HG03520 (cell line): ENCODE results near the gene EXOSC3.

Experiments used
- ATAC-seq: cut with Tn5 transposase; IDR thresholded peaks from one replicate; pipeline ENCODE4 v1.9.1; 2021; ENCODE audit warnings: mild to moderate bottlenecking, moderate library complexity; ENCODE audit not compliant: unreplicated experiment

The EXOSC3 gene

GRCh38 chr9:37739222-37739621, 45.6 kb downstream of the EXOSC3 start:
- no peak for ATAC-seq

- no peak for ATAC-seq
These were observed 51.9 kb downstream of the EXOSC3 start for GRCh38 chr9:37732952-37733351.

GRCh38 chr9:37732086-37732741, 52.6 kb downstream of the EXOSC3 start:
- no peak for ATAC-seq

- no peak for ATAC-seq
These were observed 54.0 kb downstream of the EXOSC3 start for GRCh38 chr9:37730839-37731238.

GRCh38 chr9:37730256-37730655, 54.6 kb downstream of the EXOSC3 start:
- ATAC-seq = no peak
